SK-N-MC (cell line): ENCODE measurements around the gene ANGPTL3.

Experiments used
- DNase-seq: peaks from one replicate; pipeline ENCODE4 v3.0.0-alpha.2; 2011; ENCODE audit warnings: low read depth, low spot score
- H3K27ac ChIP-seq: fragments of 200-600 bp; sonication (generic); 2 replicates; pipeline ENCODE4 v1.5.1; 2016; ENCODE audit warnings: mixed run types
- H3K36me3 ChIP-seq: fragments of 200-600 bp; sonication (generic); 2 replicates; pipeline ENCODE4 v1.6.1; 2017; ENCODE audit warnings: antibody characterized with exemption, low read length, mixed read lengths; ENCODE audit not compliant: insufficient read depth
- H3K4me3 ChIP-seq: fragments of 200-600 bp; sonication (generic); 2 replicates; pipeline ENCODE4 v1.5.1; 2016
- H3K9ac ChIP-seq: fragments of 200-600 bp; sonication (generic); 2 replicates; pipeline ENCODE4 v1.8.0; 2017; ENCODE audit warnings: mixed run types, mixed read lengths; ENCODE audit not compliant: insufficient read length
- H3K9me3 ChIP-seq: fragments of 200-600 bp; sonication (generic); 2 replicates; pipeline ENCODE4 v1.6.1; 2017; ENCODE audit warnings: low read depth, mild to moderate bottlenecking, antibody characterized with exemption, low read length, moderate library complexity, mixed read lengths
- EZH2 ChIP-seq: fragments of 200-600 bp; sonication (generic); IDR thresholded peaks from one replicate; pipeline ENCODE4 v1.6.1; 2017; ENCODE audit warnings: antibody characterized with exemption
- FOXP2 ChIP-seq: optimal IDR thresholded peaks from 2 replicates; pipeline ENCODE3; 2011; ENCODE audit warnings: mild to moderate bottlenecking, moderate library complexity; ENCODE audit not compliant: insufficient read depth; ENCODE audit errors: extremely low read length, control extremely low read depth
- POLR2AphosphoS5 ChIP-seq: IDR thresholded peaks from 2 replicates; pipeline ENCODE4 v1.6.1; 2012; ENCODE audit warnings: mild to moderate bottlenecking, low read depth, low read length, borderline replicate concordance

ANGPTL3 gene

DNA sequence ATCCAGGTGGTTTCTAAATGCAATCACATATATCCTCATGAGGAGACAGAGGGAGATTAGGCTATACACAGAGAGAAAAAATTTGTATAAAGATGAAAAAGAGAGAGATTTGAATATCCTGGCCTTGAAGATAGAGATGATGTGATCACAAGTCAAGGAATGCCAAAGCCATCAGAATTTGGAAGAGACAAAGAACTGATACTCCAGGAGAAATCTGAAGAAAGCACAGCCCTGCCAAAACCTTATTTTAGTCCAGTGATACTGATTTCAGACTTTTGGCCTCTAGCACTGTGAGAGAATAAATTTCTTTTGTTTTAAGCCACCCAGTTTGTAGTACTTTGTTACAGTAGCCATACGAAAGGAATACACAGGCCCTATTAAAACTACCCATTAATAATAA, 57.4 kb downstream of the ANGPTL3 start:
- DNase-seq: no peak
- H3K9me3 ChIP-seq: no peaks in the 10 kb centered on the region
- TF ChIP-seq FOXP2 (no peak), EZH2 (no peak), POLR2AphosphoS5 (no peak)
- no peak overlapping the region for H3K4me3 ChIP-seq
- no peak overlapping the region for H3K27ac ChIP-seq
- H3K9ac ChIP-seq: no peak overlapping the region
- peaks cover 12% of the 10 kb centered on the region for H3K36me3 ChIP-seq
